OCI-LY3 (cell line): ENCODE data around the gene TMEM8B.

Experiments used
- H2AFZ ChIP-seq: fragments of 200-600, 300-600 bp; shearing (Covaris generic); 2 replicates; pipeline ENCODE4 v1.6.0; 2014; ENCODE audit warnings: antibody characterized with exemption, low read depth, low read length
- H3K27ac ChIP-seq: fragments of 200-600, 300-600 bp; sonication (generic); 2 replicates; pipeline ENCODE4 v1.5.1; 2014; ENCODE audit warnings: mild to moderate bottlenecking, low read length, moderate library complexity, mixed read lengths
- H3K27me3 ChIP-seq: fragments of 200-600, 300-600 bp; sonication (generic); 2 replicates; pipeline ENCODE4 v1.6.1; 2014; ENCODE audit warnings: low read depth, low read length, mixed read lengths
- H3K36me3 ChIP-seq: fragments of 200-600, 300-600 bp; sonication (generic); replicated peaks from 2 replicates; pipeline ENCODE3; 2014; ENCODE audit warnings: low read depth, low read length, mixed read lengths
- H3K4me1 ChIP-seq: fragments of 300-600, 200-600 bp; sonication (generic); 2 replicates; pipeline ENCODE4 v1.6.1; 2014; ENCODE audit warnings: low read length, mixed read lengths
- H3K4me2 ChIP-seq: fragments of 200-600, 300-600 bp; sonication (generic); 2 replicates; pipeline ENCODE4 v1.6.1; 2014; ENCODE audit warnings: low read length, mixed read lengths
- H3K4me3 ChIP-seq: fragments of 300-600, 200-600 bp; sonication (generic); 2 replicates; pipeline ENCODE4 v1.5.1; 2014; ENCODE audit warnings: antibody characterized with exemption, mild to moderate bottlenecking, low read length, moderate library complexity
- H3K79me2 ChIP-seq: fragments of 300-600, 200-600 bp; shearing (Covaris generic); 2 replicates; pipeline ENCODE4 v1.6.1; 2014; ENCODE audit warnings: mild to moderate bottlenecking, low read length, mixed read lengths
- H3K9ac ChIP-seq: fragments of 300-600, 200-600 bp; shearing (Covaris generic); 2 replicates; pipeline ENCODE4 v1.6.0; 2014; ENCODE audit warnings: mild to moderate bottlenecking, low read length, moderate library complexity
- H3K9me3 ChIP-seq: fragments of 200-600, 300-600 bp; shearing (Covaris generic); 2 replicates; pipeline ENCODE4 v1.6.1; 2014; ENCODE audit warnings: low read length, mixed read lengths; ENCODE audit not compliant: insufficient read depth
- H4K20me1 ChIP-seq: fragments of 200-600, 300-600 bp; sonication (generic); 2 replicates; pipeline ENCODE4 v1.6.1; 2016; ENCODE audit warnings: low read length, mixed read lengths; ENCODE audit not compliant: insufficient read depth
- EZH2phosphoT487 ChIP-seq: fragments of 200-600 bp; shearing (Covaris generic); IDR thresholded peaks from 2 replicates; pipeline ENCODE4 v1.6.1; 2018; ENCODE audit warnings: antibody characterized with exemption, mixed run types, low read depth
- TF ChIP-seq, protein P1 (sequence below): fragments of 200-600, 300-600 bp; sonication (generic); IDR thresholded peaks from 2 replicates; pipeline ENCODE4 v1.5.1; 2014; ENCODE audit warnings: antibody characterized with exemption, low read length, low read depth

Gene TMEM8B

DNA sequence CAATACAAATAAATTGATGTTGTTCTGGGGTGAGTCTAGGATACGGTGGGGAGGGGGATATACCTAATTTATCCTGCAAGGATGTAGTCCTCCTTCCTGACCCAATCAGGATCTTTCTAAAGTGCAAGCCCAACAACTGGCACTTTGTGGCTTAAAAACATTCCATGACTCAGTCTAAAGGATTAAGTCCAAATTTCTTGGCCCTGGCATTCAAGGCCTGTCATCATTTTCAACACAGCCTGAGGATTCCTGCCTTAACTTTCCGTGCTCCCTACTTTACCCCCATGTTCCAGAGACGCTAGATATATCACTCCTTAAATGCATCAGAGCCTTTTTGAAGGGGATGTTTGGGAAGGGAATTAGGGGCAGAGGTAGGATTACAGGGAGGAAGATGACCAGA, 1.5 kb upstream of the TMEM8B start:
- no peak overlapping the region for H3K4me3 ChIP-seq
- peaks cover 25% of the 10 kb centered on the region for H3K4me1 ChIP-seq
- no peaks in the 10 kb centered on the region for H3K9me3 ChIP-seq
- no peak overlapping the region for H3K9ac ChIP-seq
- TF ChIP-seq, protein P1, sequence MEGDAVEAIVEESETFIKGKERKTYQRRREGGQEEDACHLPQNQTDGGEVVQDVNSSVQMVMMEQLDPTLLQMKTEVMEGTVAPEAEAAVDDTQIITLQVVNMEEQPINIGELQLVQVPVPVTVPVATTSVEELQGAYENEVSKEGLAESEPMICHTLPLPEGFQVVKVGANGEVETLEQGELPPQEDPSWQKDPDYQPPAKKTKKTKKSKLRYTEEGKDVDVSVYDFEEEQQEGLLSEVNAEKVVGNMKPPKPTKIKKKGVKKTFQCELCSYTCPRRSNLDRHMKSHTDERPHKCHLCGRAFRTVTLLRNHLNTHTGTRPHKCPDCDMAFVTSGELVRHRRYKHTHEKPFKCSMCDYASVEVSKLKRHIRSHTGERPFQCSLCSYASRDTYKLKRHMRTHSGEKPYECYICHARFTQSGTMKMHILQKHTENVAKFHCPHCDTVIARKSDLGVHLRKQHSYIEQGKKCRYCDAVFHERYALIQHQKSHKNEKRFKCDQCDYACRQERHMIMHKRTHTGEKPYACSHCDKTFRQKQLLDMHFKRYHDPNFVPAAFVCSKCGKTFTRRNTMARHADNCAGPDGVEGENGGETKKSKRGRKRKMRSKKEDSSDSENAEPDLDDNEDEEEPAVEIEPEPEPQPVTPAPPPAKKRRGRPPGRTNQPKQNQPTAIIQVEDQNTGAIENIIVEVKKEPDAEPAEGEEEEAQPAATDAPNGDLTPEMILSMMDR, result no peak
- TF ChIP-seq EZH2phosphoT487, result no peak
- H3K27ac ChIP-seq, result no peak overlapping the region
- H2AFZ ChIP-seq, result no peak overlapping the region
- H4K20me1 ChIP-seq, result no peaks in the 10 kb centered on the region
- H3K79me2 ChIP-seq, result 0 out of 2 replicates have a peak, but pooled peaks cover 3% of the 10 kb centered on the region
- peaks cover 5% of the 10 kb centered on the region; the same call in 1 of the 2 replicates for H3K27me3 ChIP-seq
- H3K36me3 ChIP-seq, result no peaks in the 10 kb centered on the region
- H3K4me2 ChIP-seq, result no peak overlapping the region

DNA sequence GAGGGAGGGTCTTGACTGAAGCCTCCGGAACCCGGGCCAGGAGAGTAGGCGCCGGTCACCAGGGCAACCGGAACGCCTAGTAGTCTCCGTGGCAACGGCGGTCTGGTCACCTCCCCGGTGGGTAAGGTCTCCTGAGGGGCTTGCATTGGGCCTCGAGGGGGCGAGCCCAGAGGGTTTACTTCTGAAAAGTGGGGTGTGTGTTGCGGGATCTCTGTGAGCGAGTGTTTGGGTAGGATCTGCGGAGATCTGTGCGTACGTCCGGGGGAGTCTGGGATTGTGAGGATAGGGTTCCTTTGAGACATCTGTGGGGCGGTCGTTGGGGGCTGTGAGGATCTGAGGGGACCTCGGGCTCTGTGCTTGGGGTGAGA, 328 bp upstream of the TMEM8B start, which contains the start of gene FAM221B:
TSS of gene FAM221B (minus strand) at position 17 of the 368 bp plus-strand sequence. CDS start 2,571 bp downstream, outside the sequence.
- peak within 1 kb of the TSS; percentile 82 for H3K9ac ChIP-seq
- H3K27ac ChIP-seq, result no peak within 1 kb of the TSS
- no peaks in the 10 kb centered on the region for H3K9me3 ChIP-seq
- H4K20me1 ChIP-seq, result no peaks in the 10 kb centered on the region
- H3K4me2 ChIP-seq, result peak within 1 kb of the TSS; percentile 100
- H3K4me3 ChIP-seq, result peak within 1 kb of the TSS; percentile 99
- no peaks in the 10 kb centered on the region for H3K36me3 ChIP-seq
- H3K79me2 ChIP-seq, result 0 out of 2 replicates have a peak, but pooled peaks cover 3% of the 10 kb centered on the region
- H3K4me1 ChIP-seq, result peaks cover 37% of the 10 kb centered on the region
- peak within 1 kb of the TSS; percentile 100 for H2AFZ ChIP-seq
- H3K27me3 ChIP-seq, result peaks cover 5% of the 10 kb centered on the region; the same call in 1 of the 2 replicates
- TF ChIP-seq EZH2phosphoT487, result no peak
- TF ChIP-seq, protein P1, result no peak

DNA sequence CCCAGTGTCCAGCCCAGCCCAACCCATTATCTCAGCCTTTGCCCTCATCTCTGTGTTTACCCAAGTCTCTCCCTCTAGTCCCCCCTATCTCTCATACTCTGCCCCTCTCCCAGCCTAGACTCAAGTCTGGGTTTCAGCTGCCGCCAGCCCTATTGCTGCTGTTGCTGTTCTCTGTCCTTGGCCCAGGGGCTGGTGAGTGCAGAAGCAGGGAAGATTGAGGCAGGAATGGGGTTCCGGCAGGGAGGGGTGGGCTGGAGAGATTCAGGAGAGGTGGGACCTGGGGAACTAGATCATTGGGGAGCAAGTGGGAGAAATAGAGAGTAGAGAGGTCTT, 702 bp downstream of the TMEM8B start:
- 0 out of 2 replicates have a peak, but pooled peaks cover 3% of the 10 kb centered on the region for H3K79me2 ChIP-seq
- peaks cover 47% of the 10 kb centered on the region for H3K4me1 ChIP-seq
- peak overlapping the region; percentile 99 for H3K4me3 ChIP-seq
- peak overlapping the region; percentile 82 for H3K9ac ChIP-seq
- H3K9me3 ChIP-seq, result no peaks in the 10 kb centered on the region
- no peak for TF ChIP-seq EZH2phosphoT487
- TF ChIP-seq, protein P1, result no peak
- H4K20me1 ChIP-seq, result no peaks in the 10 kb centered on the region
- H3K27ac ChIP-seq, result no peak overlapping the region
- peaks cover under 1% of the 10 kb centered on the region for H3K36me3 ChIP-seq
- H2AFZ ChIP-seq, result no peak overlapping the region
- H3K4me2 ChIP-seq, result peak overlapping the region; percentile 84
- peaks cover 5% of the 10 kb centered on the region; the same call in 1 of the 2 replicates for H3K27me3 ChIP-seq

DNA sequence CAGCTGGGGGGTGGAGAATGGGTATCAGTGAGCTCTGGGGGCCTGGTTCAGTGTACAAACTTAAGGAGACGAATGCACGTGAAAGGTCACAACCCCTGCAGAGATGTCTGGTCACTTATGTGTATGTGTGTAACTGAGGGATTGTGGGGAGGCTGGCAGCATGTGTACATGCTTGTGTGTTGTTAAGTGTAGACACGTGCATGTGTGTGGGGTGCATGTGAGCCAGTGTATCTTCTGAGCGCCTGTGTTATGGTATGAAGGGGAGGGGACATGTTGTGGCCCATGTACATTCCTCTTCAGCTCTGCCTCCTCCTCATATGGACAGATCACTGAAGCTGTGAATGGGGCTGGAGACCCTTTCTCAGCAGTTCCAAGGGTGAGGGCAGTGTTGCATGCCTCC, 2.0 kb downstream of the TMEM8B start:
- no peaks in the 10 kb centered on the region for H3K9me3 ChIP-seq
- no peak overlapping the region for H3K27ac ChIP-seq
- H3K9ac ChIP-seq, result no peak overlapping the region
- H3K4me1 ChIP-seq, result peaks cover 44% of the 10 kb centered on the region
- 0 out of 2 replicates have a peak, but pooled peaks cover 3% of the 10 kb centered on the region for H3K79me2 ChIP-seq
- peaks cover 8% of the 10 kb centered on the region for H3K36me3 ChIP-seq
- no peak overlapping the region for H2AFZ ChIP-seq
- no peak overlapping the region for H3K4me3 ChIP-seq
- peaks cover 5% of the 10 kb centered on the region; the same call in 1 of the 2 replicates for H3K27me3 ChIP-seq
- H3K4me2 ChIP-seq, result no peak overlapping the region
- no peak for TF ChIP-seq EZH2phosphoT487
- TF ChIP-seq, protein P1, result no peak
- H4K20me1 ChIP-seq, result no peaks in the 10 kb centered on the region
